Measurements from ENCODE around the gene UBE2L3.
A peak's percentile ranks its signal among the peaks of the same experiment; 100 is the strongest.
"Not testable (repeated sequence)": the region's sequence is repeated elsewhere in the genome, so short reads cannot be mapped to it uniquely, and the experiment has no call there.

The UBE2L3 gene

DNA sequence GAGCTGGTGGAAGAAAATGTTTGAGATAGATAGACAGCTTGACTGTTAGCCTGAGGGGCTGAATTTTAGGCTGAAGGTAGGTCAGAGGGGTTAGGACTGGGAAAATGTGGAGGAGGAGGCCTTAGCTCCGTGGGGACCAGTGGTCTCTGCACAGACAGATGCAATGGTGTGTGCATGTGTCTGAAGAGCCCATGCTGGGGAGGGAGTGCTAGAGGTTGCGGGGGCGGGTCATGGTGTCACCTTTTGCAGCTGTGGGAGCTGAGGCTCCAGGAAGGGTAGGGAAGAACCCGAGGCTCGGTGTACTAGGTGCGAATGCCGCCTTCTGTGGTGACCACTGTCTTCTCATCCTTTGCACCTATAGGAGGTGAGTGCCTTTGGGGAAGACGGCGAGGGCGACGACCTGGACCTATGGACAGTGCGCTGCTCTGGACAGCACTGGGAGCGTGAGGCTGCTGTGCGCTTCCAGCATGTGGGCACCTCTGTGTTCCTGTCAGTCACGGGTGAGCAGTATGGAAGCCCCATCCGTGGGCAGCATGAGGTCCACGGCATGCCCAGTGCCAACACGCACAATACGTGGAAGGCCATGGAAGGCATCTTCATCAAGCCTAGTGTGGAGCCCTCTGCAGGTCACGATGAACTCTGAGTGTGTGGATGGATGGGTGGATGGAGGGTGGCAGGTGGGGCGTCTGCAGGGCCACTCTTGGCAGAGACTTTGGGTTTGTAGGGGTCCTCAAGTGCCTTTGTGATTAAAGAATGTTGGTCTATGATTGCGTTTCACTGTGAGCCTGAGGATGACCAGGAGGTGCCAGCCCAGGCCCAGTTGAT, 76.2 kb downstream of the UBE2L3 start:
- no peak for DNase-seq

DNA sequence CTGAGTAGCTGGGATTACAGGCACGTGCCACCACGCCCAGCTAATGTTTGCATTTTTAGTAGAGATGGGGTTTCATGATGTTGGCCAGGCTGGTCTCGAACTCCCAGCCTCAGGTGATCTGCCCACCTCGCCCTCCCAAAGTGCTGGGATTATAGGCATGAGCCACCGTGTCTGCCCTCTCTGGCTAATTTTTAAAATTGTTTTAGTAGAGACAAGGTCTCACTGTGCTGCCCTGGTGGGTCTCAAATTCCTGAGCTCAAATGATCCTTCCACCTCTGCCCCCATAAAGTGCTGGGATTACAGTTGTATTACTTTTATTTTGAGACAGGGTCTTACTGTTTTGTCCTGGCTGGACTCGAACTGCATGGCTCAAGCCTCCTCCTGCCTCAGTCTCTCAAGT, 78.0 kb downstream of the UBE2L3 start:
- DNase-seq: not testable (repeated sequence)

DNA sequence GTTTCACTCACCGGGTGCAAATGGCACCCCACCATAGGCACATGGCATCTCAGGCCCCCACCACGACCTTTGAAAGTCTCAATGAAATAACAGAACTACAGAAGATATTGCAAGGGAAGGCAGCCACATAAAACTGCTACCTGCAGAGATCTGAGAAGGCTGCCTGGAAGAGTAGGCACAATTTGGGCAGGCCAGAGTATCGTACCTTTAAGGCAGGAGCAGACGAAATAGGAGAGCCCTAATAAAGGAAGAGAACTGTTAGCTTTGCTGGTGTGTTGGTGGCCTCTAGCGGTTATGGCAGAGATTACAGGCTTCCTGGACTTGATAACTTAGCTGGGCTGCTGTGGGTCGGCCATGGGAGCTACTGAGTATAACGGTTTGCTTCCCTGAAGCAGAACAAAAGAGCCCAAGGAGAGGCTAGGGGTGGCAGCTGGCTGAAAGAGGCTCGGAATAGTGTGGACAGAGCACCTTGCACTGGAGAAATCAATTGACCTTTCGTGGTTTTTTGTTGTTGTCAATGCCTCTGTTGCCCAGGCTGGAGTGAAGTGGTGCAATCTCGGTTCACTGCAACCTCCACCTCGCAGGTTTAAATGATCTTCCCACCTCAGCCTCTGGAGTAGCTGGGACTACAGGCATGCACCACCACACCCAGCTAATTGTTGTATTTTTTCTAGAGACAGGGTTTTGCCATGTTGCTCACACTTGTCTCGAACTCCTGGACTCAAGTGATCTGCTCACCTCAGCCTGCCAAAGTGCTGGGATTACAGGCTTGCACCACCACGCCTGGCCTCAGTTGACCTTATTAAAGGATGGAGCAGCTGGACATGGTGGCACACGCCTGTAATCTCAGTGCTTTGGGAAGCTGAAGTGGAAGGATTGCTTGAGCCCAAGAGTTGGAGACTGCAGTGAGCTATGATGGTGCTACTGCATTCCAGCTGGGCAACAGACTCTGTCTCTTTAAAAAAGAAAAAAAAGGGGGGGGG, 79.4 kb downstream of the UBE2L3 start:
- peak; percentile 57 for DNase-seq

DNA sequence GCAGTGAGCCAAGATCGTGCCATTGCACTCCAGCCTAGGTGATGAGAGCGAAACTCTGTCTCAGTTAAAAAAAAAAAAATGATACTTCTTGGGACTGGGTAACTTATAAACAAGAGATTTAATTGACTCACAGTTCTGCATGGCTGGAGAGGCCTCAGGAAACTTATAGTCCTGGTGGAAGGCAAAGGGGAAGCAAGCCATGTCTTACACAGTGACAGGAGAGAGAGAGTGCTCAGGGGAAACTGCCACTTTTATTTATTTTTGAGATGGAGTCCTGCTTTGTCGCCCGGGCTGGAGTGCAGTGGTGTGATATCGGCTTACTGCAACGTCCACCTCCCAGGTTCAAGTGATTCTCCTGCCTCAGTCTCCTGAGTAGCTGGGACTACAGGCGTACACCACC, 82.8 kb downstream of the UBE2L3 start:
- no peak for DNase-seq

DNA sequence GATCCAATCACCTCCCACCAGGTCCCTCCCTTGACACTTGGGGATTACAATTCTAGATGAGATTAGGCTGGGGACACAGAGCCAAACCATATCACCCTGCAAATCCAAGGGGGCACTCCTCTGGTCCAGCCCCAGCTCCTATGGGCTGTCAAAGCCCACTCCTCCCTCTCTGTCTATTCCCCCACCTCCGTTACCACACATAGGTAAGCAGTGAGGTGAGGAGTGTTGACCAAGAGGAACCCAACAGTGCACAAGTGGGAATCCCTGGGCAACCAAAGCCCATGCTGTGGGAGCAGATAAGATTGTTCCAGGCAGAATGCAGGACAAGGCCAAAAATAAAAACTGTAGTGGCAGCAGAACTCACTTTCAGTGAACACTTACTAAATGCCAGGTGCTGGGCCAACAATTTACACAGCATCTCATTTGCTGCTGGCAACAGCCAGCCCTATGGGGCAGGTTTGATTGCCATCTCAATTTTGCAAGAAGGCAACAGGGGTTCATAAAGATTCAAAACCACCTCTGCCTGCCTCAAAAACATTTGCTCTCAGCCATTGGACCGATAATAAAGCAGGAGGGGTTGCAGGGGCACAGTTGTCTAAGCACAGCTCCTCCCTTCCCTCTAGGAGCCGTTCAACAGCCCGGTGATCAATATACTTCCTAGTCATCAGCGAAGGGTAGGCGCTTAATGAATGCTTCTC, 83.5 kb downstream of the UBE2L3 start:
- no peak for DNase-seq

DNA sequence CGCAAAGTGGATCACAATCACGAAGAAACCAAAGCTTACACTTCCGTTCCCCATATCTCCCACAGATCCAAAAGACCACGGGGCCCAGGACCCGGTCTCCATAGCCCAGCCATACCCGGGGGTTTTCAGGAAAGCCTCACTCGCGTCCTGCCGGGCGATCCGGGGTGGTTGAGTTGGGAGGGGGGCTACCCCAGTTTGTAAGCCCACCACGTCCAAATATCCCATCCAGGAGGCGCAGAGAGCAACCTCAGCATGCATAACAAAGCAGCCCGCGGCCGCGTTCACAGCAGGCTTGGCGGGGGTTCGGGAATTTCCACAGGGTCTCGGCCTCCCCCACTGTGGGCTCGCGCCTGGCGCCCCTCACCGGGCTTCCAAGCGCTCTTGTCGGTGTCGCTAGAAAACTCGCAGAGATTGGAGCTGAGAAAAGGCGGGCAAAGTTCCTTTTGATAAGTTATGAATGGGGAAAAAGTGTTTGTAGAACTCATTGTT, 84.1 kb downstream of the UBE2L3 start:
- peak; percentile 82 for DNase-seq

DNA sequence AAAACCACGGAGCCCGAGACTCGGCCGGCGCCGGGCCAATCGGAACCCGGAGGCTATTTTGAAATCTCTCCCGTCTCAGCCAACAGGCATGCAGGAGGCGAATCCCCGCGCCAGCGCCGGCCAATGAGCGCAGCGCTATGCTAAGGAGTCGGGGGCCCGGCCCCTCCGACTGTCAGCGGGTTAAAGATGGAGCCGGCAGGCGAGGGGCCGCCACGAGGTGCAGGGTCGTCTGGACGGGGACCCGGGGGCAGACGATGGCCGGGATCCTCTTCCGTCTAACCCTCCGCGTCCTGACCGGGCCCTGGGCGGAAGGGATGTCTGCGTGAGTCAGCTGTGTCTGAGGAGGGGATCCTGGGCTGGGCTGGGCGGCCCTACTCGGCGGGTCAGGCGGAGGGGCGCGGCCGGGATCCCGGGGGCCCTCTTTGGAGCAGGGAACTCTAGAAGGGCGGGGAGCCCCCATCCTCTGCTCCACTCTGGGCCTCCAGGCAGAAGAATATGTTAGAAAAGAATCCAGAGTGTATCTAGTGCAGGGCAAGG, 84.6 kb downstream of the UBE2L3 start:
- DNase-seq: peak; percentile 86

DNA sequence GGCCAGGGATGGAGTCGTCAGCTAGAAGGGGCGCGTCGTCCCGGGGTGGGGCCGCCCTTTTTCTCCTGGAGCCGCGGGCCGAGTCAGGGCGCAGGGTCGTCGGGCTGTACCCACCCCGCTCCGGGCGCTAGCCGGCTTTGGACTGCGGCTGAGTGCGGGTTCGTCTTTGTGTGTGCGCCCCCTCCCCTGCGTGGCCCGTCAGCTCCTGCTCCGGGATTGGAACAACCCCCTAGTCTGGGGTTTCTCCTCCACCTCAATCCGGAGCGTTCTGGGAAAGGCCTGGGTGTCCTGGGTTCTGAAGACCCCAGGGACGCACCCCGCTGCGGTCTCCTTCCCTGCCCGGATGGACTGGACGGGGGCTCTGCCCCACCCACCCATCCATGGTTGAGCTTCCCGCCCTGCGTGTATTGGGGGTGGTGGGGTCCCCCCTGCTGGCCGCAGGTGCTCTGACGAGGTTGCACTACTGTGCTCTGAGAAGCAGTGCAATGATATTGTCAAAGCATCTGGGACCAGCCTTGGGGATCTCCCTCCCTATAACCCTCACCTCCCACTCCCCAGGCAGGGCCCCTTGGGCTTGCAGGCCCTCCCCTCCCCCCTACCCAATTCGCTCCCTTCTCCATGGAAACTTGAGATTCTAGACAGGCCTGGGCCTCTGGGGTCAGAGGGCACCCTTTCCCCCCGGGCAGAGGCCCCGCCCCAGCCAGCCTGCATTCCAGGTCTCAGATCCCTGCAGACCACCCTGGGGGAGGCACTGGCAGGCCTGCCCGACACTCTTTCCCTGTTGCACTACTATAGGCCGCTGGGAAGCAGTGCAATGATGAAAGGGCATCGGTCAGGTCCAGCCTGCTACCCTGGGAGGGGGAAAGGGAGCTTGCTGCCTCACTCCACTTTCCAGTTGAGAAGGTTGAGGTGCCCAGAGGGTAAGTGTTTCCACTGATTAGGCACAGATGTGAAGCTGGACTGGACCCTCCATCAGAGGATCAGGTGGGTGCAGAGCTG, 85.3 kb downstream of the UBE2L3 start:
- DNase-seq: no peak

DNA sequence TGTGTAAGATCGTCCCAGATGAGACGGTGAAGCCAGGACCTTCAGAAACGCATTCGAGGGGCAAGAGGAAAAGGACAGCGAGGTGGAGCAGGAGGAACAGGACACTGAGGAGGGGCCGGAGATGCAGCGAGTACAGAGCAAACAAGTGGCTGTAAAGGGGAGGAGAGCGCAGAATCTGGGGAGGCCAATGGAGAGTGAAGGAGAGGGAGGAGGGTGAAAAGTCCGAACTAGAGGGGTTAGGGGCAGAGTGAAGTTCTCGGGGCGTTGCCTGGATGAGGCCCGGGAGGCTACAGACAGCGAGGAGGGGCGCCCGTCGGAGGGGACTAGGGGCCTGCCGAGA, 89.5 kb downstream of the UBE2L3 start:
- DNase-seq: no peak

DNA sequence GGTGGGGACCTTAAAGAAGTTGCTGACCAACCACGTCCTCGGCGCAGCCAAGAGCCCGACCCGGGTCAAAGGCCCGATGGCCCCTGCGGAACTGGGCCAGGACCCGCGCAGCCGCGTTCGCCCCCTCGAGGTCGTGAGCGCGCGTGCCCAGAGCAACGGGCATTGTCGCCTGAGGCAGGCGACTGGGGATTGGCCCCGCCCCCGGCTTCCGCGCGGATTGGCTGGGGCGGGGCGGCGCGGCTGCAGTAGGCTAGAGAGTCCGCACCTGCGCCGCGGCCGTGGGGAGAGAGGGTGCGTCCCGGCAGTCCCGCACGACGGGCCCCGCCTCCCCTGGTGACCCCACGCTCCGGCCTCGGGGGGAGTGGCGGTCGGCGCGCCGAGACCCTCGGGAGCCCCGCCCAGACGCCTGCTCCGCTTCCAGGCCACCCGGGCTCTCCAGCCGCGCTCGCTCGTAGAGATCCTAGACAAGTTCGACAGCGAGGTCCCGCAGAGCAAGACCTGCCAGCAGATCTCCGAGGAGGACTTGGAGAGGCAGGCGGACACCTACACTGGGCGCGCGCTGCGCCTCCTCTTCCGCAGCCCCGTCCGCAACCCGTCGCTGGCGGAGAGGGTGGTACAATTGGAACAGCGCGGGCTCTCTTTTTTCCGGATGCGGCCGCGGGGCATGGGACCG, 90.0 kb downstream of the UBE2L3 start:
- DNase-seq: peak; percentile 88

DNA sequence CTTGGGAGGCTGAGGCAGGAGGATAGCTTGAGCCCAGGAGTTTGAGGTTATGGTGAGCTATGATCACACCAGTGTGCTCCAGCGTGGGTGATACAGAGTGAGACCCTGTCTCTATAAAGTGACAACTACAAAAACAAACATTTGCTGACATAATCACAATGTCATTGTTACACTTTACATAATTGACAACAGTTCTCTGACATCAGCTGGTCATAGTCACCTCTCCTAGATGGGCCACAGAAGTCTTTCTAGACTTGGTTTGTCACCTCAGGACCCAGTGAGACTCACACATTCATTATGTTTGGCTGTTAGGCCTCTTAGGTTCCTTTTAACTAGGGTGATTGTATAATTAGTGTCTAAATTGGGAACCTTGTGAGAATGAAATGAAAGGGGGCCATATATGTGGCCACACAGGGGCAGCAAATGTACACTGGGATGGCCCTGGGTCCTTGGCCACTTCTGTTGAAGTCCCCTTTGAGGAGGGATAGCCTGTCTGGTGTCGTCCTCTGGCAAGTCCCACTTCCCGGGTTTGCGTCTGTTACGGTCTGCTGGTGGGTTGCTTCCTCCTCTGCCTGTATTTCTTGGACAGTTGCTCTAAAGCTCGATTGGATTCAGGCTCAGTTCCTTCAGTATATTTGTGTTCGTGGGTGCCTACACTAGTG, 92.5 kb downstream of the UBE2L3 start:
- DNase-seq: no peak

DNA sequence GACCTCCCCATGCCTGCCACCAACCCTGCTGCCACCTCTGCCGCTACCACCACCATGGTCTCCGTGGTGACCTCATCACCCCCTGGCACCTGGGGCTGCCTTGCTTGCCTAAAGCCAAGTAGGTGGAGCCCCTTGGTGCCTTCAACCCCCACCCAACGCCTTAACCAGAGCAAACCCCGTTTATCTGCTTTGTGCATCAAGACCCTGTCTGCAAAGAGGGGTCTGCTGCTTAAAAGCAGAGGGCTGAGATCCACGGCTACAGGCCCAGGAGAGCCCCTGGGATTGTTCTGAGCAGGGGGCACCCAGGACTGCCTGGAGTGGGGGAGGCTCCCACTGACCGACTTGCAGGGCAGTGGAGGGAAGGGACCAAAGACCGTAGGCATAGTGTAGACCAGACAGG, 93.4 kb downstream of the UBE2L3 start:
- no peak for DNase-seq

DNA sequence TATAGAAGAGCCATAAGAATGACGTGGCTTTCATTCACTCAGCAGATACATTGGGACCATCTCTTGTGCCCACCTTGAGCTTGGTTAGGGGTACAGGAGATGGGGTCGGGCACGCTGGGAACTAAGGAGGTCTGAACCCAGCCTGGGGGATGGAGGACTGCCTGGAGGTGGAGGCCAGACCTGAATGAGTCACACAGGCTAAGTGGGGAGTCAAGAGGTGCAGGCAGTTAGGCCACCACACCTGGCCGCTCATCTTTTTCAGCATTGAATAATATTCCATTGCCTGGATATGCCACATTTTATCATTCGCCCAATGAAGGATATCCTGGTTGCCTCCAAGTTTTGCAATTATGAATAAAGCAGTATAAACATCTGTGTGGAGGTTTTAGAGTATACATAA, 94.5 kb downstream of the UBE2L3 start:
- no peak for DNase-seq

DNA sequence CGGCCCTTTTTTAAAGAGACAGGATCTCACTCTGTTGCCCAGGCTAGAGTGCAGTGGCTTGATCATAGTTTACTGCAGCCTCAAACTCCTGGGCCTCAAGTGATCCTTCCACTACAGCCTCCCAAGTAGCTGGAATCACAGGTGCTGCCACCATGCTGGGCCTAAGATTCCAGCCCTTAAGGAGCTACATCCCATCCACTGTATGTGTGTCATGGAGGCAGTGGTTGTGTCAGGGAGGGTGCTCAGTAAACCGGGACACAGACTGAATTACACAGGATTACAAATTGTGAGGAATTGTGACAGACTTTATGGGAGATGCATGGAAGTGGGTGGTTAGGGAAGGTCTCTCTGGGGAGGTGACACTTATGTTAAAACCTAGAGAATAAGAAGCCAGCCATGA, 96.2 kb downstream of the UBE2L3 start:
- DNase-seq: no peak

DNA sequence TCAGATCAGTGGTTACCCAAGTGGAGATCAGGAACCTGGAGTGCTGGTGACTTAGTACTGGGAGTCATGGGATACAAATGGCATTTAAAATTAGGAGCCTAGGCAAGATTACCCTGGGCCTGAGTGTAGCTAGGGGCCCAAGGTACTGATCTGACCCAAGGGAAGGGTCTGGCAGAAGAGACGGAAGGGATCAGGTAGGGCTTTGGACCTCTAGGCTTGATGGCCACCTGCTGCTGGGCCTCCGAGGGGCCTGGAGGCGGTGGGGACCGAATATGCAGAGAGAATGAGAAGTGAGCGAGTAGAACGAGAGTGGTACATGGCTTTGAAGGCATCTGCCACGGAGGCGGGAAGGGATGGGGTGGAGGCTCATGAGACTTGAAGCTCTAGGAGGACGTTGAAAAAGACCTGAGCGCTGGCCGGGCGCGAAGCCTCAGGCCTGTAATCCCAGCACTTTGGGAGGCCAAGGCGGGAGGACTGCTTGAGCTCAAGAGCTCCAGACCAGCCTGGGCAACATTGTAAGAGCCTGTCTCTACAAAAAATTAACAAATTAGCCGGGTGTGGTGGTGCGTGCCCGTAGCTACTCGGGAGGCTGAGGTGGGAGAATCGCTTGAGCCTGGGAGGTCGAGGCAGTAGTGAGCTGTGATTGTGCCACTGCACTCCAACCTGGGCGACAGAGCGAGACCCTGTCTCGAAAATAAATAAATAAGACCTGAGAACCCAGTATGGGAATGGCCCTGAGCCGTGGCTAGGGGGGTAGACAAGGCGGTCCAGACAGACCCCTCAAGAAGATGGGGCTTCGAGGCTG, 97.7 kb downstream of the UBE2L3 start:
- no peak for DNase-seq

DNA sequence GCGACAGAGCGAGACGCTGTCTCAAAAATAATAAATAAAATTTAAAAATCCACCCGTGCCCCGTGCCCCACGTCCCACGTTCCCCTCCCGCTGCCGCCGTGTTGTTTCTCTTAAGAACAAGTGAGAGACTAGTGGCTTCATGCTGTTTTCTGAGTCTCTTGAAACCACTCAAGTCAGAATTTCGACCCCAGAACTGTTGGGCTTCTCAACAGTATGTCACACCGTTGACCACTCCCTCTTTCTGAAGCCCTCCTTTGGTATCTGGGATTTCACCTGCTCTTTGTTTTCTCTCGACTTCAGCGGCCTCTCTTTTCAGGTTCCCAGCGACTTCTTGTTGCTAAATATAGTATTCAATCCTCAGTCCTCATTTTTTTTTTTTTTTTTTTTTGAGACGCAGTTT, 99.3 kb downstream of the UBE2L3 start:
- no peak for DNase-seq

DNA sequence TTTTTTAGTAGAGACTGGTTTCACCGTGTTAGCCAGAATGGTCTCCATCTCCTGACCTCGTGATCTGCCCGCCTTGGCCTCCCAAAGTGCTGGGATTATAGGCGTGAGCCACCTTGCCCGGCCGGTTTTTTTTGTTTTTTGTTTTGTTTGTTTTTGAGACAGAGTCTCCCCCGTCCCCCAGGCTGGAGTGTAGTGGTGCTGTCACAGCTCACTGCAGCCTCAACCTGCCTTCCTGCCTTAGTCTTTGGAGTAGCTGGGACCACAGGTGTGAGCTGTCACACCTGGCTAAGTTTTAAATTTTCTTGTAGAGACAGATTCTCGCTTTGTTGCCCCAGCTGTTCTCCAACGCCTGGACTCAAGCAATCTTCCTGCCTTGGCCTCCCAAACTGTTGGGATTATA, 101.5 kb downstream of the UBE2L3 start:
- no peak for DNase-seq

DNA sequence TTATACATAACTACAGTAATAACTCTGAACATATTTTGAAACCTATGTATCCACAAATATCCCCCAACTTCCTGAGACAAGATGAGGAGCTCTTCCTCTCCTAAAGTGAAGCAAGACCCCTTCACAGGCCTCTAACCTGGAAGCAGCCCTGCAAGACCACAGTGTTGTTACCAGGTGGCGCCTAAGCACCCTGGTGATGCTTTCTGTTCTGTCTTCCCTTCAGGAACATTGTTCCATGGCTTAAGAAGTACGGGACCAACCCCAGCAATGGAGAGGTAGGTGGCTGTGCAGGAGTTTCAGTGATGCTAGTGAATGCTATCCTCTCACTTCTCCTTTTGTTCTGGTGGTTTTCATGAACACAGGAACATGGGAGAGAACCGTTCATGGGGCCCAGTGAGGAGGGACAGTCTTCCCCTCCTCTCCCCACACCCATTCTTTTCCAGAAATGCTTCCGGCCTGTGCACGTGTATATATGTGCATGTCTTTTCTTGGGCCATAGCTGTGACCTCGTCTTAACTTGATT, 104.7 kb downstream of the UBE2L3 start:
- DNase-seq: no peak

Measured in right kidney (tissue), 1 donor.